Kidney glomerular epithelial cell (primary cell): ENCODE data around the gene IL25.
A peak's percentile ranks its signal among the peaks of the same experiment; 100 is the strongest.
"Not testable (repeated sequence)": the region's sequence is repeated elsewhere in the genome, so short reads cannot be mapped to it uniquely, and the experiment has no call there.

Experiments used
- DNase-seq: peaks from one replicate; lab custom pipeline; 2025; lab: John Stamatoyannopoulos, UW

IL25 gene

GRCh38 chr14:23372509-23372908 is at the start of gene IL25:
Gene IL25, plus strand, starts transcription at chr14:23372809.
- DNase-seq: no peak

- no peak for DNase-seq
Observed at GRCh38 chr14:23323838-23324454, 48.7 kb upstream of the IL25 start.

- no peak for DNase-seq
Observed at GRCh38 chr14:23324455-23324846, 48.2 kb upstream of the IL25 start.

- no peak for DNase-seq
Observed at GRCh38 chr14:23324993-23325392, 47.6 kb upstream of the IL25 start.

GRCh38 chr14:23325746-23326145 is 46.9 kb upstream of the IL25 start:
- not testable (repeated sequence) for DNase-seq

- DNase-seq: no peak
Observed at GRCh38 chr14:23326491-23327332, 45.9 kb upstream of the IL25 start.

GRCh38 chr14:23327947-23328744 is 44.5 kb upstream of the IL25 start:
- peak; percentile 64 for DNase-seq

GRCh38 chr14:23335623-23336022 is 37.0 kb upstream of the IL25 start:
- no peak for DNase-seq

GRCh38 chr14:23339506-23340268 is 32.9 kb upstream of the IL25 start:
- no peak for DNase-seq

GRCh38 chr14:23344481-23344880 is 28.1 kb upstream of the IL25 start:
- no peak for DNase-seq

- no peak for DNase-seq
Observed at GRCh38 chr14:23345987-23346692, 26.5 kb upstream of the IL25 start.

GRCh38 chr14:23346693-23347405 is 25.8 kb upstream of the IL25 start:
- no peak for DNase-seq

GRCh38 chr14:23347406-23348296 is 25.0 kb upstream of the IL25 start:
- DNase-seq: no peak

- DNase-seq: no peak
Observed at GRCh38 chr14:23348297-23348655, 24.3 kb upstream of the IL25 start.

GRCh38 chr14:23349156-23349845 is 23.3 kb upstream of the IL25 start:
- DNase-seq: no peak

- DNase-seq: no peak
Observed at GRCh38 chr14:23351681-23352505, 20.7 kb upstream of the IL25 start.

- DNase-seq: peak; percentile 48
Observed at GRCh38 chr14:23352506-23353432, 19.8 kb upstream of the IL25 start, which contains the start of gene SLC22A17. Gene SLC22A17, minus strand, starts transcription at chr14:23352887.
